T-helper 2 cell treated with Interferon-gamma antibody and Interleukin-4, amounts not matched to agents 5 μg/mL and 100 μg/mL, for 36 hours (primary cell): ENCODE data around the gene OR1N2.
"Not testable (repeated sequence)": the region's sequence is repeated elsewhere in the genome, so short reads cannot be mapped to it uniquely, and the experiment has no call there.

Experiments used
- DNase-seq: peaks from one replicate; pipeline ENCODE4 v3.0.0; 2021; ENCODE audit warnings: low spot score
- H3K27ac Mint-ChIP-seq: one replicate; pipeline ENCODE4 v1.8.0; 2021; ENCODE audit warnings: mild to moderate bottlenecking, mixed read lengths
- H3K27me3 Mint-ChIP-seq: one replicate; pipeline ENCODE4 v1.8.0; 2021; ENCODE audit warnings: low read depth, mixed read lengths
- H3K36me3 Mint-ChIP-seq: one replicate; pipeline ENCODE4 v1.8.0; 2021; ENCODE audit warnings: low read depth, mixed read lengths
- H3K4me1 Mint-ChIP-seq: one replicate; pipeline ENCODE4 v1.8.0; 2021; ENCODE audit warnings: low read depth, mixed read lengths
- H3K4me3 Mint-ChIP-seq: one replicate; pipeline ENCODE4 v1.8.0; 2022; ENCODE audit warnings: mild to moderate bottlenecking, moderate library complexity, mixed read lengths
- H3K9me3 Mint-ChIP-seq: one replicate; pipeline ENCODE4 v1.8.0; 2021; ENCODE audit warnings: mixed read lengths

The OR1N2 gene

GRCh38 chr9:122552812-122553211, at the start of gene OR1N2:
TSS of gene OR1N2 (plus strand) at chr9:122553112. CDS start at chr9:122553212, 100 bp downstream.
- Mint-ChIP-seq H3K27me3 (no peaks in the 10 kb centered on the region), H3K4me1 (no peaks in the 10 kb centered on the region), H3K27ac (no peak within 1 kb of the TSS), H3K4me3 (no peak within 1 kb of the TSS), H3K9me3 (no peaks in the 10 kb centered on the region), H3K36me3 (no peaks in the 10 kb centered on the region)
- DNase-seq, result no peak

GRCh38 chr9:122506964-122507363, 45.9 kb upstream of the OR1N2 start:
- Mint-ChIP-seq H3K27ac (no peak overlapping the region), H3K4me3 (no peak overlapping the region), H3K9me3 (no peaks in the 10 kb centered on the region), H3K36me3 (no peaks in the 10 kb centered on the region), H3K4me1 (no peaks in the 10 kb centered on the region), H3K27me3 (peaks cover 6% of the 10 kb centered on the region)
- DNase-seq, result no peak

GRCh38 chr9:122510502-122510901, 42.4 kb upstream of the OR1N2 start, which contains the start of gene OR1J2:
TSS of gene OR1J2 (plus strand) at chr9:122510802. CDS start at chr9:122510802, 0 bp downstream.
- Mint-ChIP-seq H3K27ac (no peak within 1 kb of the TSS), H3K4me1 (no peaks in the 10 kb centered on the region)

GRCh38 chr9:122518226-122518625, 34.7 kb upstream of the OR1N2 start:
- H3K4me1 Mint-ChIP-seq, result no peaks in the 10 kb centered on the region
- no peaks in the 10 kb centered on the region for H3K9me3 Mint-ChIP-seq
- H3K4me3 Mint-ChIP-seq, result no peak overlapping the region
- no peaks in the 10 kb centered on the region for H3K36me3 Mint-ChIP-seq
- H3K27me3 Mint-ChIP-seq, result peaks cover 3% of the 10 kb centered on the region
- no peak overlapping the region for H3K27ac Mint-ChIP-seq
- no peak for DNase-seq

More at GRCh38 chr9:122510502-122510901, 42.4 kb upstream of the OR1N2 start, which contains the start of gene OR1J2:
- H3K9me3 Mint-ChIP-seq, result no peaks in the 10 kb centered on the region
- H3K36me3 Mint-ChIP-seq, result no peaks in the 10 kb centered on the region
- H3K27me3 Mint-ChIP-seq, result peaks cover 8% of the 10 kb centered on the region
- no peak within 1 kb of the TSS for H3K4me3 Mint-ChIP-seq
- no peak for DNase-seq

- H3K4me1 Mint-ChIP-seq, result no peaks in the 10 kb centered on the region
- H3K27ac Mint-ChIP-seq, result no peak within 1 kb of the TSS
- no peaks in the 10 kb centered on the region for H3K9me3 Mint-ChIP-seq
- no peak for DNase-seq
- peaks cover 3% of the 10 kb centered on the region for H3K27me3 Mint-ChIP-seq
- no peaks in the 10 kb centered on the region for H3K36me3 Mint-ChIP-seq
- H3K4me3 Mint-ChIP-seq, result no peak within 1 kb of the TSS
Measured at GRCh38 chr9:122518841-122519240, 34.1 kb upstream of the OR1N2 start, which contains the start of gene OR1J4. TSS of gene OR1J4 (plus strand) at chr9:122519141. CDS start at chr9:122519141, 0 bp downstream.

- H3K36me3 Mint-ChIP-seq, result no peaks in the 10 kb centered on the region
- H3K9me3 Mint-ChIP-seq, result no peaks in the 10 kb centered on the region
- DNase-seq, result no peak
- H3K4me3 Mint-ChIP-seq, result no peak overlapping the region
- no peaks in the 10 kb centered on the region for H3K27me3 Mint-ChIP-seq
- no peaks in the 10 kb centered on the region for H3K4me1 Mint-ChIP-seq
- H3K27ac Mint-ChIP-seq, result no peak overlapping the region
Measured at GRCh38 chr9:122519376-122519775, 33.5 kb upstream of the OR1N2 start.

- Mint-ChIP-seq H3K36me3 (no peaks in the 10 kb centered on the region), H3K9me3 (no peaks in the 10 kb centered on the region), H3K27ac (no peak overlapping the region), H3K4me3 (no peak overlapping the region), H3K4me1 (no peaks in the 10 kb centered on the region), H3K27me3 (no peaks in the 10 kb centered on the region)
- DNase-seq, result peak; percentile 5
Measured at GRCh38 chr9:122526602-122527001, 26.3 kb upstream of the OR1N2 start.

- no peak for DNase-seq
- no peaks in the 10 kb centered on the region for H3K27me3 Mint-ChIP-seq
- no peaks in the 10 kb centered on the region for H3K36me3 Mint-ChIP-seq
- H3K4me1 Mint-ChIP-seq, result no peaks in the 10 kb centered on the region
- H3K27ac Mint-ChIP-seq, result no peak within 1 kb of the TSS
- H3K4me3 Mint-ChIP-seq, result no peak within 1 kb of the TSS
- no peaks in the 10 kb centered on the region for H3K9me3 Mint-ChIP-seq
Measured at GRCh38 chr9:122527193-122527592, 25.7 kb upstream of the OR1N2 start, which contains the start of gene OR1N1. TSS of gene OR1N1 (minus strand) at chr9:122527293. CDS start at chr9:122527293, 0 bp downstream.

- not testable (repeated sequence) for H3K4me3 Mint-ChIP-seq, H3K27ac Mint-ChIP-seq, DNase-seq, H3K9me3 Mint-ChIP-seq, H3K4me1 Mint-ChIP-seq, H3K36me3 Mint-ChIP-seq, H3K27me3 Mint-ChIP-seq
Measured at GRCh38 chr9:122531157-122531556, 21.8 kb upstream of the OR1N2 start.

GRCh38 chr9:122536134-122536533, 16.8 kb upstream of the OR1N2 start:
- H3K9me3 Mint-ChIP-seq, result no peaks in the 10 kb centered on the region
- no peak for DNase-seq
- no peak overlapping the region for H3K27ac Mint-ChIP-seq

GRCh38 chr9:122537066-122537465, 15.8 kb upstream of the OR1N2 start:
- H3K4me1 Mint-ChIP-seq, H3K9me3 Mint-ChIP-seq, H3K27ac Mint-ChIP-seq, H3K4me3 Mint-ChIP-seq, H3K27me3 Mint-ChIP-seq, H3K36me3 Mint-ChIP-seq, DNase-seq: not testable (repeated sequence)

More at GRCh38 chr9:122536134-122536533, 16.8 kb upstream of the OR1N2 start:
- no peaks in the 10 kb centered on the region for H3K27me3 Mint-ChIP-seq
- no peaks in the 10 kb centered on the region for H3K36me3 Mint-ChIP-seq
- no peak overlapping the region for H3K4me3 Mint-ChIP-seq
- no peaks in the 10 kb centered on the region for H3K4me1 Mint-ChIP-seq

GRCh38 chr9:122538757-122539156, 14.2 kb upstream of the OR1N2 start:
- H3K4me3 Mint-ChIP-seq, result no peak overlapping the region
- no peak for DNase-seq
- no peaks in the 10 kb centered on the region for H3K9me3 Mint-ChIP-seq
- no peaks in the 10 kb centered on the region for H3K4me1 Mint-ChIP-seq
- H3K27ac Mint-ChIP-seq, result no peak overlapping the region
- no peaks in the 10 kb centered on the region for H3K27me3 Mint-ChIP-seq
- no peaks in the 10 kb centered on the region for H3K36me3 Mint-ChIP-seq

GRCh38 chr9:122546196-122546595, 6.7 kb upstream of the OR1N2 start:
- DNase-seq, result no peak
- Mint-ChIP-seq H3K4me3 (no peak overlapping the region), H3K4me1 (no peaks in the 10 kb centered on the region), H3K27me3 (peaks cover 6% of the 10 kb centered on the region), H3K9me3 (no peaks in the 10 kb centered on the region), H3K27ac (no peak overlapping the region), H3K36me3 (no peaks in the 10 kb centered on the region)

- no peaks in the 10 kb centered on the region for H3K36me3 Mint-ChIP-seq
- H3K27me3 Mint-ChIP-seq, result peaks cover 4% of the 10 kb centered on the region
- no peaks in the 10 kb centered on the region for H3K4me1 Mint-ChIP-seq
- DNase-seq, result no peak
- H3K4me3 Mint-ChIP-seq, result no peak overlapping the region
- no peak overlapping the region for H3K27ac Mint-ChIP-seq
- H3K9me3 Mint-ChIP-seq, result no peaks in the 10 kb centered on the region
Measured at GRCh38 chr9:122551371-122551770, 1.5 kb upstream of the OR1N2 start.

GRCh38 chr9:122561446-122561845, 8.5 kb downstream of the OR1N2 start:
- Mint-ChIP-seq H3K27ac (no peak overlapping the region), H3K36me3 (no peaks in the 10 kb centered on the region)

More at GRCh38 chr9:122561446-122561845, 8.5 kb downstream of the OR1N2 start:
- DNase-seq, result no peak
- Mint-ChIP-seq H3K4me1 (peaks cover 10% of the 10 kb centered on the region), H3K9me3 (peaks cover 5% of the 10 kb centered on the region), H3K27me3 (peaks cover 5% of the 10 kb centered on the region), H3K4me3 (no peak overlapping the region)
